ENCODE results near the gene OR8D1.
"Not testable (repeated sequence)": the region's sequence is repeated elsewhere in the genome, so short reads cannot be mapped to it uniquely, and the experiment has no call there.

Gene OR8D1

GRCh38 chr11:124285610-124286344, 28.0 kb downstream of the OR8D1 start:
- no peak for DNase-seq (ENCODE audit: low read depth in 3 of 3, low spot score in 1 of 3)

- DNase-seq (ENCODE audit: low read depth in 3 of 3, low spot score in 1 of 3), result no peak
Measured at GRCh38 chr11:124278261-124278660, 35.5 kb downstream of the OR8D1 start.

DNA sequence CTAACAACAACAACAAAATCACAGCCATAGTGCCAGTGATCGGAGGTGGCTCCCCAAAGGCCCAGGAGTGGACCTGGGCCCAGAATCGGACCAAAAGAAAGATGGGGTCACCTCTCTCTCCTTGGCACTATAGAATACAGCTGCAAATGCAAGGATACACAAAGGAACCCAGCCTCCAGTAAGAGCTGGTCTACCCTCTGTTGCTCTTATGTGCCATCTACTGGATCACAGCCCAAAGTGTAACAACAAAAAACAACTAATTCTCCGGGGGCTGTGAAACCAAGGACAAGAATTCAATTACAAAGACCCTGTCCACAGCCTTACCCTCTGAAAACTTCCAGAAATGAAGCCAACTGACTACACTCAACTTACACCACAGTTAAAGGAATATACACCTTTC, 35.9 kb downstream of the OR8D1 start:
- no peak for DNase-seq (ENCODE audit: low read depth in 3 of 3, low spot score in 1 of 3)

DNA sequence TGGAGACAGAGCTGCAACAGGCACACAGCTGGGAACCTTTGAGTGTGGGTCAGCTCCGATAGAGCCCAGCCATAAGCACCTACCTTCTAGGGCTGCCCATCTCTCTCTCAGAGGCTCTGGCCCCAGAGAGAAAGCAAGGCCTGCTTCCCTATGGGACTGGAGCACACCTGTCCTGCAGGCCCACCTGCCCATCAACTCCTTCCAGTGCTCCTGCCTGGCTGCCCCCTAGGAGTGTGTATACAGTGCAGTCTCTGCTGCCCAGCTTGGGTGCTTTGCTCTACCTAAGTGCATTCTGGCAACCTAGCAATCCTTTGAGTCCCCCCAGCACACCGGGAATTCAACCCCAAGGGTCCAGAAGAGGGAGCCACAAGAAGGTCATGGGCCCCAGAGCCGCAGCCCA, 36.5 kb downstream of the OR8D1 start:
- no peak for DNase-seq (ENCODE audit: low read depth in 3 of 3, low spot score in 1 of 3)

- DNase-seq (ENCODE audit: low read depth in 3 of 3, low spot score in 1 of 3), result no peak
Measured at GRCh38 chr11:124276081-124276480, 37.7 kb downstream of the OR8D1 start.

- DNase-seq (ENCODE audit: low read depth in 3 of 3, low spot score in 1 of 3), result no peak
Measured at GRCh38 chr11:124274000-124274399, 39.7 kb downstream of the OR8D1 start.

- not testable (repeated sequence) for DNase-seq (ENCODE audit: low read depth in 3 of 3, low spot score in 1 of 3)
Measured at GRCh38 chr11:124270886-124271285, 42.9 kb downstream of the OR8D1 start.

GRCh38 chr11:124265041-124265440, 48.7 kb downstream of the OR8D1 start:
- not testable (repeated sequence) for DNase-seq (ENCODE audit: low read depth in 3 of 3, low spot score in 1 of 3)

DNA sequence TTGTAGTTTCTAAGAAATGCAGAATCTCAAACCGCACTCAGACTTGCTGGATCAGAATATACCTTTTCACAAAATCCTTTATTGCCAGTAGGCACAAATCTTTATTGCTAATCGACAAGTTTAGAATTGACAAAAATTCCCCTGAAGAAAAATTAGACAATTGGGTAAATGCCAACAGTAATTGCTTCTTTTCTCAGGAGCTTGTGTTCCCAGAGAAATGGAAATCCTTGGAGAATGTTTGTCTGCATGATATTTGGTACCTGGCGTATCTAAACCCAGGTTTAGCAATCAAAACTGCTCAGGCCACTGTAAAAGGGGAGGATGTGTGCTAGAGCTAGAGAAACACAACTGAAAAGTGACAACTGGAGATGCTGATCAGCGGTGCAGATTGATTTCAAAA, 57.7 kb downstream of the OR8D1 start, which contains the start of gene OR8G5:
Gene OR8G5, plus strand, starts transcription at position 301 of the 400 bp plus-strand sequence. CDS start 8,556 bp downstream, outside the sequence.
- no peak for DNase-seq (ENCODE audit: low read depth in 3 of 3, low spot score in 1 of 3)
